Esophagus muscularis mucosa (tissue), 4 donors: ENCODE data around the gene MAGI3.

Experiments
- CTCF ChIP-seq, 3 experiments: fragments of 200-600 bp in 2 of 3; fragments of 450-650 bp in 1 of 3; sonication (generic) in 2 of 3; IDR thresholded peaks; one replicate each; pipeline ENCODE4 v1.5.1; 2017 to 2019; ENCODE audit warnings: antibody characterized with exemption in 3 of 3, mild to moderate bottlenecking in 2 of 3, moderate library complexity in 1 of 3
- EP300 ChIP-seq: sonication (generic); formaldehyde crosslinking; IDR thresholded peaks from one replicate; pipeline ENCODE4 v1.6.1; 2017; ENCODE audit warnings: antibody characterized with exemption
- POLR2A ChIP-seq: fragments of 450-650 bp; IDR thresholded peaks from one replicate; pipeline ENCODE4 v1.6.1; 2017; ENCODE audit warnings: antibody characterized with exemption, moderate library complexity, mild to moderate bottlenecking, low read depth
- POLR2AphosphoS5 ChIP-seq, 2 donors: sonication (generic); formaldehyde crosslinking; IDR thresholded peaks; one replicate each; pipeline ENCODE4 v1.6.1; 2017; ENCODE audit warnings: antibody characterized with exemption in 2 of 2

DNA sequence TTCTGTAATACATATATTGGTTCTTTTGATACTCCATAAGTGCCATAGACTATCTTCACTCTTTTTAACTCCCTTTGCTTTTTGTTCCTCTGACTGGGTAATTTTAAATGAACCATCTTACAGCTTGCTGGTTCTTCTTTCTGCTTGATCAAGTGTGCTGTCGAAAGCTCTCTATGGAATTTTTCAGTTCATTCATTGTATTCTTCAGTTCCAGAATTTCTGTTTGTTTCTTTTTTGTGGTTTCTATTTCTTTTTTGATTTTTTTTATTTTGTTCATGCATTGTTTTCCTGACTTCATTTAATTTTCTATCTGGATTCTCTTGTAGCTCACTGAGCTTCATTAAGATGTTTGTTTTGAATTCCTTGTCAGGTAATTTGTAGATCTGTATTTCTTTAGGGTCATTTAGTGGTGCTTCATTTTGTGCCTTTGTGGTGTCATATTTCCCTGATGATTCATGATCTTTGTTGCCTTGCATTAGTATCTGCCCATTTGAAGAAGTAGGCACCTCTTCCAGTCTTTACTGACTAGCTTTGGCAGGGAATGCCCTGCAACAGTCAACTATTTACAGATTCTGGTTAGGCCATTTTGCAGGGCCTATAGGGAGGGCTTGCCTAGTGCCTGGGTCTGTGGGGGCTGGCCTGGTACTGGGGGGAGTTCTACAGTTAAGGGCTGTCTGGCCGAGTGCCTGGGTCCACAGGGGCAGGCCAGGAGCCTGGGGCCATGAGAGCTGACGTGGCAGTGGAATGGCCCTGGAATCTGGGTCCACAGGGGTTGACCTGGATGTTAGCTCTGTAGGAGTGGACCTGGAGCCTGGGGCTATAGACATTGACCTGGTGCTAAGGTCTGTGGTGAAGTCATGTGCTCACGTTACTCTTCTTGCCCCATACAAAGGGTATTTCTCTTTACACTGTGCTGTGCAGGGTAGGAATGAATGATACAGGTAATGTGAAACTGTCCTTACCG lies 89.7 kb downstream of the MAGI3 start:
- no peak for TF ChIP-seq POLR2AphosphoS5 (IDR thresholded peaks at IDR 0.05)
- no peak for TF ChIP-seq CTCF (IDR thresholded peaks at IDR 0.05)
- no peak for TF ChIP-seq EP300
- no peak for TF ChIP-seq POLR2A
